NCI-H187 (cell line): ENCODE data around the gene SLC4A4.
"Not testable (repeated sequence)": the region's sequence is repeated elsewhere in the genome, so short reads cannot be mapped to it uniquely, and the experiment has no call there.

Source experiments
- DNase-seq, 2 experiments: peaks; one replicate each; lab custom pipeline; 2025; lab: John Stamatoyannopoulos, UW

Gene SLC4A4

GRCh38 chr4:71360844-71361243 is 22.0 kb downstream of the SLC4A4 start:
- no peak for DNase-seq

GRCh38 chr4:71361476-71361875 is 22.7 kb downstream of the SLC4A4 start:
- DNase-seq, result no peak

GRCh38 chr4:71366766-71367165 is 27.9 kb downstream of the SLC4A4 start:
- DNase-seq, result no peak

- no peak for DNase-seq
Measured at GRCh38 chr4:71367546-71367945, 28.7 kb downstream of the SLC4A4 start.

GRCh38 chr4:71368906-71369305 is 30.1 kb downstream of the SLC4A4 start:
- no peak for DNase-seq

- no peak for DNase-seq
Measured at GRCh38 chr4:71369536-71369935, 30.7 kb downstream of the SLC4A4 start.

- DNase-seq, result no peak
Measured at GRCh38 chr4:71375494-71375893, 36.7 kb downstream of the SLC4A4 start.

- no peak for DNase-seq
Measured at GRCh38 chr4:71377561-71377960, 38.7 kb downstream of the SLC4A4 start.

- DNase-seq, result no peak
Measured at GRCh38 chr4:71379126-71379525, 40.3 kb downstream of the SLC4A4 start.

- no peak for DNase-seq
Measured at GRCh38 chr4:71380788-71381187, 42.0 kb downstream of the SLC4A4 start.

GRCh38 chr4:71382125-71382899 is 43.5 kb downstream of the SLC4A4 start:
- DNase-seq, result no peak

- no peak for DNase-seq
Measured at GRCh38 chr4:71382900-71383560, 44.2 kb downstream of the SLC4A4 start.

GRCh38 chr4:71383984-71384383 is 45.2 kb downstream of the SLC4A4 start:
- no peak for DNase-seq

GRCh38 chr4:71389149-71389827 is 50.5 kb downstream of the SLC4A4 start:
- DNase-seq, result no peak

GRCh38 chr4:71392109-71392508 is 53.3 kb downstream of the SLC4A4 start:
- DNase-seq, result no peak

GRCh38 chr4:71396382-71396781 is 57.6 kb downstream of the SLC4A4 start:
- DNase-seq, result no peak

- no peak for DNase-seq
Measured at GRCh38 chr4:71400810-71401209, 62.0 kb downstream of the SLC4A4 start.

- DNase-seq, result no peak
Measured at GRCh38 chr4:71402616-71403015, 63.8 kb downstream of the SLC4A4 start.

GRCh38 chr4:71404049-71404448 is 65.2 kb downstream of the SLC4A4 start:
- no peak for DNase-seq

GRCh38 chr4:71405791-71406190 is 67.0 kb downstream of the SLC4A4 start:
- no peak for DNase-seq

- no peak for DNase-seq
Measured at GRCh38 chr4:71406459-71406963, 67.7 kb downstream of the SLC4A4 start.

GRCh38 chr4:71408961-71409360 is 70.1 kb downstream of the SLC4A4 start:
- not testable (repeated sequence) for DNase-seq

GRCh38 chr4:71411981-71412380 is 73.2 kb downstream of the SLC4A4 start:
- no peak for DNase-seq
